ENCODE results near the gene DAPK2. TPM values are rescaled to one million over a fixed set of nuclear protein-coding genes. Genes with fewer than 3 reads are reported as not detected.

The DAPK2 gene
- total and polyA plus RNA-seq, 2 of the 4 experiments (the other 2 are of a cell fraction), result 0.34 to 0.36 TPM

DNA sequence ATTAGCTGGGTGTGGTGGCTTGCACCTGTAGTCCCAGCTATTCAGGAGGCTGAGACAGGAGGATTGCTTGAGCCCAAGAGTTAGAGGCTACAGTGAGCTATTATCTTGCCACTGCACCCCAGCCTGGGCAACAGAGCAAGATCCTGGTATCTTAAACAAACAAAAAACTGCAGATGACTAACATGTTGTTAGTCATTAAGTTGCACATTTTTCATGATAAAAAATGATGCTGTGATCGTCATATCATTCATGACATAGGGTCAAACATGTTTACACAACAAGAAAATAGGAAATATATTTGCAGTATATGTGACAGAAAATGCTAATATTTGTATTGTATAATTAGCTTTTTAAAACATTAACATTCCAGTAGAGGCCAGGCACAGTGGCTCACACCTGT lies 20.2 kb upstream of the DAPK2 start:
- H3K4me2 ChIP-seq (ENCODE audit: low read depth, low read length), result no peak overlapping the region
- ATAC-seq (ENCODE audit: low read depth), result no peak
- H2BK5ac ChIP-seq (ENCODE audit: low read depth, low read length, poor library complexity, severe bottlenecking), result no peak overlapping the region
- H3K9me1 ChIP-seq (ENCODE audit: insufficient read depth, low read length), result peaks cover under 1% of the 10 kb centered on the region; the same call in 1 of the 2 replicates
- in situ Hi-C loops (cut with MboI; ENCODE audit: low sequenced_read_pairs), result loop anchor here (5.0 to 25.0 kb wide), 3 partner anchors 314 to 779 kb away; partner anchors contain the start of gene APH1B
- H4K91ac ChIP-seq (ENCODE audit: insufficient read depth, low read depth, low read length), result no peak overlapping the region
- H3K4ac ChIP-seq (ENCODE audit: low read depth, low read length), result no peak overlapping the region
- DNase-seq, result no peak
- TF ChIP-seq MAZ (IDR thresholded peaks at IDR 0.05; ENCODE audit: borderline replicate concordance, low read depth, low read length) (no peak), FOS (IDR thresholded peaks at IDR 0.05; ENCODE audit: low read depth, low read length) (no peak), RFX5 (IDR thresholded peaks at IDR 0.05; ENCODE audit: low read depth, low read length) (no peak), MAFK (IDR thresholded peaks at IDR 0.05; ENCODE audit: low read depth, low read length) (no peak), MXI1 (IDR thresholded peaks at IDR 0.05; ENCODE audit: borderline replicate concordance, low read depth, low read length) (no peak), SMC3 (IDR thresholded peaks at IDR 0.05; ENCODE audit: low read depth, low read length) (no peak), BHLHE40 (IDR thresholded peaks at IDR 0.05; ENCODE audit: low read depth, low read length) (no peak), RAD21 (IDR thresholded peaks at IDR 0.05; ENCODE audit: low read length) (no peak), NFE2L2 (IDR thresholded peaks at IDR 0.05; ENCODE audit: low read depth, low read length) (no peak), POLR2A (IDR thresholded peaks at IDR 0.05; ENCODE audit: low read depth, low read length) (no peak), CHD1 (IDR thresholded peaks at IDR 0.05; ENCODE audit: low read depth, low read length) (no peak), CEBPB (IDR thresholded peaks at IDR 0.05; ENCODE audit: low read depth, low read length) (no peak), RCOR1 (IDR thresholded peaks at IDR 0.05; ENCODE audit: insufficient replicate concordance, low read length) (no peak)
- TF ChIP-seq, protein P1, sequence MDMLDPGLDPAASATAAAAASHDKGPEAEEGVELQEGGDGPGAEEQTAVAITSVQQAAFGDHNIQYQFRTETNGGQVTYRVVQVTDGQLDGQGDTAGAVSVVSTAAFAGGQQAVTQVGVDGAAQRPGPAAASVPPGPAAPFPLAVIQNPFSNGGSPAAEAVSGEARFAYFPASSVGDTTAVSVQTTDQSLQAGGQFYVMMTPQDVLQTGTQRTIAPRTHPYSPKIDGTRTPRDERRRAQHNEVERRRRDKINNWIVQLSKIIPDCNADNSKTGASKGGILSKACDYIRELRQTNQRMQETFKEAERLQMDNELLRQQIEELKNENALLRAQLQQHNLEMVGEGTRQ (IDR thresholded peaks at IDR 0.05; ENCODE audit: low read depth, low read length), result no peak
- TF ChIP-seq, protein P2, sequence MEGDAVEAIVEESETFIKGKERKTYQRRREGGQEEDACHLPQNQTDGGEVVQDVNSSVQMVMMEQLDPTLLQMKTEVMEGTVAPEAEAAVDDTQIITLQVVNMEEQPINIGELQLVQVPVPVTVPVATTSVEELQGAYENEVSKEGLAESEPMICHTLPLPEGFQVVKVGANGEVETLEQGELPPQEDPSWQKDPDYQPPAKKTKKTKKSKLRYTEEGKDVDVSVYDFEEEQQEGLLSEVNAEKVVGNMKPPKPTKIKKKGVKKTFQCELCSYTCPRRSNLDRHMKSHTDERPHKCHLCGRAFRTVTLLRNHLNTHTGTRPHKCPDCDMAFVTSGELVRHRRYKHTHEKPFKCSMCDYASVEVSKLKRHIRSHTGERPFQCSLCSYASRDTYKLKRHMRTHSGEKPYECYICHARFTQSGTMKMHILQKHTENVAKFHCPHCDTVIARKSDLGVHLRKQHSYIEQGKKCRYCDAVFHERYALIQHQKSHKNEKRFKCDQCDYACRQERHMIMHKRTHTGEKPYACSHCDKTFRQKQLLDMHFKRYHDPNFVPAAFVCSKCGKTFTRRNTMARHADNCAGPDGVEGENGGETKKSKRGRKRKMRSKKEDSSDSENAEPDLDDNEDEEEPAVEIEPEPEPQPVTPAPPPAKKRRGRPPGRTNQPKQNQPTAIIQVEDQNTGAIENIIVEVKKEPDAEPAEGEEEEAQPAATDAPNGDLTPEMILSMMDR (conservative IDR thresholded peaks at IDR 0.05; ENCODE audit: low read depth, low read length), result no peak
- TF ChIP-seq, protein P3, sequence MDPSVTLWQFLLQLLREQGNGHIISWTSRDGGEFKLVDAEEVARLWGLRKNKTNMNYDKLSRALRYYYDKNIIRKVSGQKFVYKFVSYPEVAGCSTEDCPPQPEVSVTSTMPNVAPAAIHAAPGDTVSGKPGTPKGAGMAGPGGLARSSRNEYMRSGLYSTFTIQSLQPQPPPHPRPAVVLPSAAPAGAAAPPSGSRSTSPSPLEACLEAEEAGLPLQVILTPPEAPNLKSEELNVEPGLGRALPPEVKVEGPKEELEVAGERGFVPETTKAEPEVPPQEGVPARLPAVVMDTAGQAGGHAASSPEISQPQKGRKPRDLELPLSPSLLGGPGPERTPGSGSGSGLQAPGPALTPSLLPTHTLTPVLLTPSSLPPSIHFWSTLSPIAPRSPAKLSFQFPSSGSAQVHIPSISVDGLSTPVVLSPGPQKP (IDR thresholded peaks at IDR 0.05; ENCODE audit: borderline replicate concordance, low read depth, low read length), result no peak
- H3K18ac ChIP-seq (ENCODE audit: low read depth, low read length), result no peak overlapping the region
- H4K20me1 ChIP-seq (ENCODE audit: insufficient read depth, low read length), result peaks cover 2% of the 10 kb centered on the region; the same call in 1 of the 2 replicates
- no peak overlapping the region for H2BK120ac ChIP-seq (ENCODE audit: low read depth, low read length)
- H3K9me3 ChIP-seq (ENCODE audit: control insufficient read depth, insufficient read depth, low read length), result no peaks in the 10 kb centered on the region
- no peak overlapping the region for H2AFZ ChIP-seq (replicated peaks; ENCODE audit: low read length, poor library complexity)
- intact Hi-C loops (cut with micrococcal nuclease), result loop anchor here (10.0 kb wide), 1 partner anchor 602 kb away; no protein-coding TSS in a partner anchor
- H3K27me3 ChIP-seq (ENCODE audit: control insufficient read depth, insufficient read depth, low read length), result no peaks in the 10 kb centered on the region
- no peak overlapping the region for H2BK15ac ChIP-seq (ENCODE audit: low read depth, low read length)
- no peak overlapping the region for H2AK5ac ChIP-seq (ENCODE audit: low read depth, low read length)
- H4K8ac ChIP-seq (ENCODE audit: low read depth in 2 of 2, low read length in 2 of 2), result no peak overlapping the region
- no peak overlapping the region for H3K14ac ChIP-seq (replicated peaks; ENCODE audit: low read depth, low read length)
- no peak overlapping the region for H3K56ac ChIP-seq (ENCODE audit: extremely low read depth, insufficient read depth, low read length)
- no TSS peak for BruUV-seq (replicated peaks)
- dilution Hi-C loops (cut with HindIII; ENCODE audit: low sequenced_read_pairs, unreplicated experiment), result no loop called here
- no peak overlapping the region for H2AK9ac ChIP-seq (replicated peaks; ENCODE audit: low read depth, low read length, poor library complexity)
- H3K27ac ChIP-seq (ENCODE audit: insufficient read depth, low read length), result no peak overlapping the region
- H3K9ac ChIP-seq (ENCODE audit: low read depth, low read length), result no peak overlapping the region
- no peak overlapping the region for H4K5ac ChIP-seq (ENCODE audit: low read depth, low read length)
- POLR2A ChIA-PET (ENCODE audit: unreplicated experiment), result no interaction called here
- CTCF ChIA-PET, result no interaction called here
- no peaks in the 10 kb centered on the region for H3K79me1 ChIP-seq (ENCODE audit: low read depth in 1 of 2, low read length in 2 of 2)
- no peaks in the 10 kb centered on the region for H3K36me3 ChIP-seq (ENCODE audit: control insufficient read depth, insufficient read depth, low read length)
- peaks cover 3% of the 10 kb centered on the region for H3K4me1 ChIP-seq (ENCODE audit: control insufficient read depth, insufficient read depth, low read length)
- no peak overlapping the region for H3K4me3 ChIP-seq (ENCODE audit: insufficient read depth, low read depth, low read length)
- no CpG with 5 or more reads among the region's 1 CpG for WGBS, 2 experiments (ENCODE audit: extremely low coverage in 2 of 2, insufficient read length in 1 of 2)
- H3K23ac ChIP-seq (ENCODE audit: low read depth, low read length), result no peak overlapping the region
- H2BK20ac ChIP-seq (ENCODE audit: low read depth, low read length), result no peak overlapping the region
